Activated CD4-positive, alpha-beta T cell treated with anti-CD3 and anti-CD28 coated beads, Interleukin-10, Interleukin-2, amounts not matched to agents 100 ng/mL and 50 ng/mL, durations not matched to agents 16 hours and 8 hours (primary cell): Measurements from ENCODE around the gene B4GALT7.
"Not testable (repeated sequence)": the region's sequence is repeated elsewhere in the genome, so short reads cannot be mapped to it uniquely, and the experiment has no call there.

Experiments used
- DNase-seq: peaks from one replicate; pipeline ENCODE4 v3.0.0-alpha.2; 2020

B4GALT7 gene

GRCh38 chr5:177599731-177600507 lies at the start of gene B4GALT7:
Gene B4GALT7, plus strand, starts transcription at chr5:177600132. Its CDS starts 79 bp downstream, at chr5:177600211.
- peak; percentile 91 for DNase-seq

GRCh38 chr5:177552839-177553455 lies 47.0 kb upstream of the B4GALT7 start:
- no peak for DNase-seq

- DNase-seq = peak; percentile 53
Observed at GRCh38 chr5:177553671-177554429, 46.1 kb upstream of the B4GALT7 start.

GRCh38 chr5:177554474-177555111 lies 45.3 kb upstream of the B4GALT7 start, which contains the start of gene FAM193B:
Gene FAM193B, minus strand, starts transcription at chr5:177554563. Its CDS starts 105 bp downstream, at chr5:177554458.
- DNase-seq = peak; percentile 98

- no peak for DNase-seq
Observed at GRCh38 chr5:177555228-177555627, 44.7 kb upstream of the B4GALT7 start.

GRCh38 chr5:177555665-177556064 lies 44.3 kb upstream of the B4GALT7 start:
- no peak for DNase-seq

GRCh38 chr5:177557041-177557647 lies 42.8 kb upstream of the B4GALT7 start:
- peak; percentile 28 for DNase-seq

- no peak for DNase-seq
Observed at GRCh38 chr5:177557796-177558195, 42.1 kb upstream of the B4GALT7 start.

GRCh38 chr5:177559446-177559941 lies 40.4 kb upstream of the B4GALT7 start:
- not testable (repeated sequence) for DNase-seq

- DNase-seq = no peak
Observed at GRCh38 chr5:177565046-177565445, 34.9 kb upstream of the B4GALT7 start.

- DNase-seq = no peak
Observed at GRCh38 chr5:177568326-177568725, 31.6 kb upstream of the B4GALT7 start.

GRCh38 chr5:177569894-177570293 lies 30.0 kb upstream of the B4GALT7 start:
- DNase-seq = no peak

GRCh38 chr5:177575488-177575887 lies 24.4 kb upstream of the B4GALT7 start:
- DNase-seq = no peak

GRCh38 chr5:177576169-177576568 lies 23.8 kb upstream of the B4GALT7 start:
- DNase-seq = no peak

GRCh38 chr5:177578316-177578715 lies 21.6 kb upstream of the B4GALT7 start:
- DNase-seq = no peak

- DNase-seq = no peak
Observed at GRCh38 chr5:177588413-177588909, 11.5 kb upstream of the B4GALT7 start.

GRCh38 chr5:177590406-177590805 lies 9.5 kb upstream of the B4GALT7 start:
- no peak for DNase-seq

- DNase-seq = no peak
Observed at GRCh38 chr5:177591690-177592009, 8.3 kb upstream of the B4GALT7 start.

- DNase-seq = peak; percentile 94
Observed at GRCh38 chr5:177592010-177592834, 7.7 kb upstream of the B4GALT7 start, which contains the start of gene TMED9. Gene TMED9, plus strand, starts transcription at chr5:177592203. Its CDS starts 12 bp downstream, at chr5:177592215.

GRCh38 chr5:177592905-177593304 lies 7.0 kb upstream of the B4GALT7 start:
- DNase-seq = no peak

- no peak for DNase-seq
Observed at GRCh38 chr5:177593511-177593910, 6.4 kb upstream of the B4GALT7 start.
